Endothelial cell of umbilical vein (primary cell): ENCODE measurements around the gene MCU.

ENCODE experiments used
- EZH2 ChIP-seq: IDR thresholded peaks from 2 replicates; pipeline ENCODE4 v1.6.1; 2012; ENCODE audit warnings: borderline replicate concordance, low read depth, mild to moderate bottlenecking, moderate library complexity, low read length, inconsistent platforms; ENCODE audit not compliant: severe bottlenecking
- FOS ChIP-seq: IDR thresholded peaks from 2 replicates; pipeline ENCODE4 v1.6.1; 2011; ENCODE audit warnings: mild to moderate bottlenecking, low read length, moderate library complexity, borderline replicate concordance; ENCODE audit not compliant: insufficient read depth
- POLR2A ChIP-seq: IDR thresholded peaks from 2 replicates; pipeline ENCODE4 v1.6.1; 2012; ENCODE audit warnings: low read depth, mild to moderate bottlenecking, control low read depth, low read length
- POLR2AphosphoS5 ChIP-seq: IDR thresholded peaks from 2 replicates; pipeline ENCODE4 v1.6.1; 2012; ENCODE audit warnings: low read depth, mild to moderate bottlenecking, control low read depth, low read length, moderate library complexity; ENCODE audit not compliant: insufficient read depth
- TF ChIP-seq, protein P1 (sequence below), 2 donors: IDR thresholded peaks; 1 replicate in 1 of 2; 2 replicates in 1 of 2; pipeline ENCODE4 v1.5.1; 2011; ENCODE audit warnings: low read length in 2 of 2, mild to moderate bottlenecking in 2 of 2, moderate library complexity in 2 of 2, control low read depth in 1 of 2, inconsistent platforms in 1 of 2, low read depth in 1 of 2; ENCODE audit not compliant: insufficient read depth in 1 of 2; ENCODE audit errors: extremely low read depth in 1 of 2

GRCh38 chr10:72822342-72822986 lies 130.5 kb downstream of the MCU start:
- TF ChIP-seq, protein P1, sequence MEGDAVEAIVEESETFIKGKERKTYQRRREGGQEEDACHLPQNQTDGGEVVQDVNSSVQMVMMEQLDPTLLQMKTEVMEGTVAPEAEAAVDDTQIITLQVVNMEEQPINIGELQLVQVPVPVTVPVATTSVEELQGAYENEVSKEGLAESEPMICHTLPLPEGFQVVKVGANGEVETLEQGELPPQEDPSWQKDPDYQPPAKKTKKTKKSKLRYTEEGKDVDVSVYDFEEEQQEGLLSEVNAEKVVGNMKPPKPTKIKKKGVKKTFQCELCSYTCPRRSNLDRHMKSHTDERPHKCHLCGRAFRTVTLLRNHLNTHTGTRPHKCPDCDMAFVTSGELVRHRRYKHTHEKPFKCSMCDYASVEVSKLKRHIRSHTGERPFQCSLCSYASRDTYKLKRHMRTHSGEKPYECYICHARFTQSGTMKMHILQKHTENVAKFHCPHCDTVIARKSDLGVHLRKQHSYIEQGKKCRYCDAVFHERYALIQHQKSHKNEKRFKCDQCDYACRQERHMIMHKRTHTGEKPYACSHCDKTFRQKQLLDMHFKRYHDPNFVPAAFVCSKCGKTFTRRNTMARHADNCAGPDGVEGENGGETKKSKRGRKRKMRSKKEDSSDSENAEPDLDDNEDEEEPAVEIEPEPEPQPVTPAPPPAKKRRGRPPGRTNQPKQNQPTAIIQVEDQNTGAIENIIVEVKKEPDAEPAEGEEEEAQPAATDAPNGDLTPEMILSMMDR (IDR thresholded peaks at IDR 0.05; ENCODE audit: extremely low read depth in 1 of 2, insufficient read depth in 1 of 2, low read depth in 1 of 2, low read length in 2 of 2) = no peak
- TF ChIP-seq EZH2 = no peak
- no peak for TF ChIP-seq POLR2A
- no peak for TF ChIP-seq POLR2AphosphoS5
- TF ChIP-seq FOS = no peak
